Measurements from ENCODE around the gene LGALS9C.
"Not testable (repeated sequence)": the region's sequence is repeated elsewhere in the genome, so short reads cannot be mapped to it uniquely, and the experiment has no call there.

GRCh38 chr17:18459035-18459434, 17.6 kb upstream of the LGALS9C start:
- not testable (repeated sequence) for TF ChIP-seq CTCF (IDR thresholded peaks at IDR 0.05); POLR2AphosphoS5 (IDR thresholded peaks at IDR 0.05; ENCODE audit: low read depth, low read length); TCF7L2 (IDR thresholded peaks at IDR 0.05; ENCODE audit: low read depth, low read length)

Data from Panc1 (cell line).